Epithelial cell of esophagus (primary cell): Measurements from ENCODE around the gene NUPR1.

ENCODE experiments used
- DNase-seq: peaks from one replicate; pipeline ENCODE4 v3.0.0; 2010; ENCODE audit warnings: low read depth
- H3K4me3 ChIP-seq: 2 replicates; pipeline ENCODE4 v1.5.1; 2011; ENCODE audit warnings: mild to moderate bottlenecking, low read length, control low read depth
- TF ChIP-seq, protein P1 (sequence below): IDR thresholded peaks from 2 replicates; pipeline ENCODE4 v1.5.1; 2011; ENCODE audit warnings: low read depth, mild to moderate bottlenecking, low read length, control low read depth, inconsistent platforms; ENCODE audit not compliant: insufficient read depth; ENCODE audit errors: missing control alignments

The NUPR1 gene

DNA sequence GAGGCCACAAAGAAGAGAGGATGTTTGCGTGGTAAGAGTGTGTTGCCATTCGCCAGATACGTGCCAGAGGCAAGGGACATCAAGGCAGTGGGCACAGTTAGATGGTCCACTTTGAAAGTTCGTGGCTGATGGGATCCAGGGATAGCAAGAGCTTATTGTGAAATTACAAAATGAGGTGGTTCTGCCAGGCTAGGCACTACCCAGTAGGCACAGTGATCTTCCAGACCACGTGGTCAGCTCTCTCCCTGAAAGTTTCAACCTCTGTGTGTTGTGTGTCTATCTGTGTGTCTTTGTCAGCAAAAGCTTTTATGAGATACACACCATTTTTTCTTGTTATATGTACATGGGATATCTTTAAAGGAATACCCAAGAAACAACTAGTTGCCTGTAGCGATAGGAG lies 24.4 kb upstream of the NUPR1 start:
- DNase-seq, result no peak
- H3K4me3 ChIP-seq, result no peak overlapping the region
- TF ChIP-seq, protein P1, sequence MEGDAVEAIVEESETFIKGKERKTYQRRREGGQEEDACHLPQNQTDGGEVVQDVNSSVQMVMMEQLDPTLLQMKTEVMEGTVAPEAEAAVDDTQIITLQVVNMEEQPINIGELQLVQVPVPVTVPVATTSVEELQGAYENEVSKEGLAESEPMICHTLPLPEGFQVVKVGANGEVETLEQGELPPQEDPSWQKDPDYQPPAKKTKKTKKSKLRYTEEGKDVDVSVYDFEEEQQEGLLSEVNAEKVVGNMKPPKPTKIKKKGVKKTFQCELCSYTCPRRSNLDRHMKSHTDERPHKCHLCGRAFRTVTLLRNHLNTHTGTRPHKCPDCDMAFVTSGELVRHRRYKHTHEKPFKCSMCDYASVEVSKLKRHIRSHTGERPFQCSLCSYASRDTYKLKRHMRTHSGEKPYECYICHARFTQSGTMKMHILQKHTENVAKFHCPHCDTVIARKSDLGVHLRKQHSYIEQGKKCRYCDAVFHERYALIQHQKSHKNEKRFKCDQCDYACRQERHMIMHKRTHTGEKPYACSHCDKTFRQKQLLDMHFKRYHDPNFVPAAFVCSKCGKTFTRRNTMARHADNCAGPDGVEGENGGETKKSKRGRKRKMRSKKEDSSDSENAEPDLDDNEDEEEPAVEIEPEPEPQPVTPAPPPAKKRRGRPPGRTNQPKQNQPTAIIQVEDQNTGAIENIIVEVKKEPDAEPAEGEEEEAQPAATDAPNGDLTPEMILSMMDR, result no peak

DNA sequence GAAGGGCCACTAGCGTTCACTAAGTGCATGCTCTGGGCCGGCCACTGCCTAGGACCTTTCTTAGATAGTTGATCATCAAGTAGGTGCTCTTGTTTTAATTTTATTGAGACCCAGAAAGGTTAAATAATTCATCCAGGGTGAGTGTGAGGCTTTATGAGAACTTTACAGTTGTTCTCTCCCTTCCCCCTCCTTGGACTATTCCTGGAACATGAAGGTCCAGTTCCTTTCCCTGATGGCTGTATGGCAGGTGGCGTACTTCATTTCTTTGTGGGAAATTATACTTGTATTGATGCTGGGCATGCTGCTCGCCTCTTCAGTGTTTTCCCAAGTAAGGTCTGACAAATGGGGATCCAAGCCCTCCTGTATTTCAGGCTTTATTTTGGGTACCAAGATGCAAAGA lies 23.4 kb upstream of the NUPR1 start:
- no peak overlapping the region for H3K4me3 ChIP-seq
- TF ChIP-seq, protein P1, result no peak
- no peak for DNase-seq

DNA sequence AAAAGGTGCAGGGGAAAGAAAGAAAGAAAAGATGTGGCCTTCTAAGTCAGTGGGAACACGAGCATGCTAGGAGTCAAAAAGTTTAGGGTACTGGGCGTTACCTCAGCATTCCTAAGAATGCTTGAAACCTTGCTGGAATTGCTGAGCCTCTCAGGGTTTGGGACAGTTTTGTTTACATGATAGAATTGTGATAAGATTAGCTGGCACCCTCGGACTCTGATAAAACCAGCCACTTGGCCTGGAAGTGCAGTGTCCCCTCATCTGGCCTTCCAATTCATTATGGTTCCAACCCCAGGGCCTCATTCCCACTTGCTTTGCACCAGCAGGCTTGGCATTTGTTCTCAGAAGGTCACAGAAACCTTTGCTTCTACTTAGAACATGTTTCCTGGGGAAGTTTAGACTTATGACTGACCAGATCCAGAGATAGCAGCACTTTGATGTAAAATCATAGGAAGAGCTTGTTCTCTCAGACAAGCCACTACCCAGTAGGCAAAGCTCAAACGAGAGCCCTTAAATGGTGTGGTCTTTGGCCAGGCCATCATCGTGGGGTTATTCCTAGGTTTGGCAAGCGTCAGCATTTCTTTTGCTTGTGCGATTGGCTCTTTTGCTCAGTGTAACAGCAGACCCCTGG lies 22.9 kb upstream of the NUPR1 start:
- TF ChIP-seq, protein P1, result no peak
- H3K4me3 ChIP-seq, result no peak overlapping the region
- no peak for DNase-seq

DNA sequence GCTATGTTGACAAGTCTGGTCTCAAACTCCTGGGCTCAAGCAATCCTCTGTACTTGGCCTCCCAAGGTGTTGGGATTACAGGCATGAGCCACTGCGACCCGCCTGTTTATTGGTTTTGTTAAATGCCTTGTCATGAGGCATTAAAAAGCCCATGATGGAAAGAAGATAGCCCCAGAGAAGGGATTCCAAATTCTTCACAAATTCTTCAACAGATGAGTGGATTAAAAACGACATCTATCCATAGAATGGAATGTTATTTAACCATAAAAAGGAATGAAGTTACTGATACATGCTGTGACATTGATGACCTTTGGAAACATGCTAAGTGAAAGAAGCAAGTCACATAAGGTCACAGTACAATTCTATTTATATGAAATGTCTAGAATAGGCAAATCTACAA lies 19.7 kb upstream of the NUPR1 start:
- no peak overlapping the region for H3K4me3 ChIP-seq
- no peak for DNase-seq
- TF ChIP-seq, protein P1, result no peak

DNA sequence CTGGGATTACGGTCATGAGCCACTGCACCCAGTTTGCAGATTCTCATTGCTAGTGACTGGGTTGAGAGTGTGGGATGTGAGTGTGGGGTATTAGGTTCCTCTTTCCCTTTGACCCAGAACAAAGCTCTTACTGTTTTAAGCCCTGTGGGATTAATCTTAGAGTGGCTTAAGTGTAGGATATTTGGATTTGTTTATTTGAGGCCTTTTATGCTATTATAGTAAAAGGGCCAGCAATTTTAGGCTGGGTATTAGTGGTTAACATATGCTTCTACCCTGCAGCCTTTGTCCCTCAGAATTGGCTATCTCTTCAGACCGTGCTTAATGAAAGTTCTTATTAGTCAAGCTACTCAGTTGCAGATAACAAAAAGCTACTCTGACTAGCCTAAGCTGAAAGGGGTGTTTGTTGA lies 18.1 kb upstream of the NUPR1 start:
- DNase-seq, result no peak
- no peak overlapping the region for H3K4me3 ChIP-seq
- TF ChIP-seq, protein P1, result no peak

DNA sequence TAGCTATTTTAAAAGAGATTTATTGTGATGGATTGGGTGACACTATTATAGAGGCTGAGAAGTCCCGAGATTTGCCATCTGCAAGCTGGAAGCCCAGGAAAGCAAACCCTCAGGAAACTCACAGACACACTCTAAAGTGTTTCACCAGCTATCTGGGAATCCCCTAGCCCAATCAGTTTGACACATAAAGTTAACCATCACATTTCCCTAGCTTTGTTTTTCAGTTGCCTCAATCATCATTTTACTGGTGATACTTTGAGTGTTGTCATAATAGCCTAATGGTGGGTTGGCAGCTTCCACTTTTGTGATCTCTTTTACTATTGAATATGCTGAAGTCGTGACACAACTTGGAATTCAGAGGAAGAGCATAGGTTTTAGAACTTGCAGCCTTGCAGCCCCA lies 16.8 kb upstream of the NUPR1 start:
- H3K4me3 ChIP-seq, result no peak overlapping the region
- TF ChIP-seq, protein P1, result no peak
- no peak for DNase-seq
